Esophagus muscularis mucosa (tissue), 4 donors: ENCODE data around the gene OLFM2. TPM values are rescaled to one million over a fixed set of nuclear protein-coding genes. Genes with fewer than 3 reads are reported as not detected.

ENCODE experiments used
- DNase-seq: peaks from one replicate; pipeline ENCODE4 v3.0.0-alpha.2; 2017; ENCODE audit errors: extremely low spot score
- H3K27ac ChIP-seq, 4 donors: fragments of 200-600 bp; sonication (generic); replicated peaks in 1 of 4; 1 replicate in 3 of 4; 2 replicates in 1 of 4; pipeline ENCODE4 v1.5.1; 2016 to 2019; ENCODE audit warnings: mild to moderate bottlenecking in 1 of 4
- H3K27me3 ChIP-seq, 4 donors: fragments of 200-600 bp; sonication (generic); one replicate each; pipeline versions ENCODE4 v1.5.1 to v1.6.0; 2016 to 2019
- H3K36me3 ChIP-seq, 4 donors: fragments of 200-600 bp; sonication (generic); one replicate each; pipeline ENCODE4 v1.5.1; 2016 to 2019
- H3K4me1 ChIP-seq, 4 donors: fragments of 200-600 bp; sonication (generic); one replicate each; pipeline ENCODE4 v1.5.1; 2016 to 2019
- H3K4me3 ChIP-seq, 4 donors: fragments of 200-600 bp; sonication (generic); 1 replicate in 2 of 4; 2 replicates in 2 of 4; pipeline ENCODE4 v1.5.1; 2016 to 2019; ENCODE audit warnings: mild to moderate bottlenecking in 4 of 4, moderate library complexity in 1 of 4
- H3K9me3 ChIP-seq, 4 donors: fragments of 200-600 bp; sonication (generic); 1 replicate in 3 of 4; 2 replicates in 1 of 4; pipeline ENCODE4 v1.5.1; 2016 to 2019
- EP300 ChIP-seq: sonication (generic); formaldehyde crosslinking; IDR thresholded peaks from one replicate; pipeline ENCODE4 v1.6.1; 2017; ENCODE audit warnings: antibody characterized with exemption
- POLR2A ChIP-seq: fragments of 450-650 bp; IDR thresholded peaks from one replicate; pipeline ENCODE4 v1.6.1; 2017; ENCODE audit warnings: antibody characterized with exemption, moderate library complexity, mild to moderate bottlenecking, low read depth
- POLR2AphosphoS5 ChIP-seq, 2 donors: sonication (generic); formaldehyde crosslinking; IDR thresholded peaks; one replicate each; pipeline ENCODE4 v1.6.1; 2017; ENCODE audit warnings: antibody characterized with exemption in 2 of 2
- WGBS: methylation state at CpG from one replicate; pipeline ENCODE4 v1.1.5; 2018; 5-methylcytosine and 5-hydroxymethylcytosine counted together
- intact Hi-C: fragments of 100-400 bp; cut with DNase I; formaldehyde crosslinking; loops from one replicate; pipeline ENCODE4 v1.15.1; 2023
- total RNA-seq, 4 donors: library from RNA; depleted of rRNA; stranded (reverse); fragments of >200 nt; gene quantifications; one replicate each; pipeline versions ENCODE4 v1.1.0 to v1.2.1, GENCODE V29; 2016
- TF ChIP-seq, protein P1 (sequence below), 3 experiments: fragments of 200-600 bp in 2 of 3; fragments of 450-650 bp in 1 of 3; sonication (generic) in 2 of 3; IDR thresholded peaks; one replicate each; pipeline ENCODE4 v1.5.1; 2017 to 2019; ENCODE audit warnings: antibody characterized with exemption in 3 of 3, mild to moderate bottlenecking in 2 of 3, moderate library complexity in 1 of 3

The OLFM2 gene
- total RNA-seq, 4 donors from 2014 or later, result 3.6 to 17.1 (median 11.6) TPM

DNA sequence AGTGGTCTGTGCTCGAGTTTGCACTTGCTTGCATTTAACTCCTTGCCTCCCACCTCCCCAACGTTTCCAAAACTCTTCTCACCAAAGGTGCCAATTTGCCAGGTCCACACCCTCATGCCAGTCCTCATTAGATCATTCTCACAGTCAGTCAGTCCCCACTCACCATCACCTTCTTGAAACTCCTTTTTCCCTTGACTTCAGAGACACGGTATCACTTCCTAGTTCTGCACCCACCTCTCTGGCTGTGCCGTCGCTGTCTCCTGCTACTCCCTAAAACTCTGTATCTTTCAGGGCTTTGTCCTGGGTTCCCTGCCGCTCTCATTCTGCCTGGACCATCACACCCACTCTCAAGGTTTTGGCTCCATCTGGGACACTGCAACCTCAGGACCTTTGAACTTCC lies 19.6 kb downstream of the OLFM2 start:
- DNase-seq, result no peak
- 49% methylated on average over 6 of the region's 6 CpGs for WGBS
- intact Hi-C loops, result no loop called here

DNA sequence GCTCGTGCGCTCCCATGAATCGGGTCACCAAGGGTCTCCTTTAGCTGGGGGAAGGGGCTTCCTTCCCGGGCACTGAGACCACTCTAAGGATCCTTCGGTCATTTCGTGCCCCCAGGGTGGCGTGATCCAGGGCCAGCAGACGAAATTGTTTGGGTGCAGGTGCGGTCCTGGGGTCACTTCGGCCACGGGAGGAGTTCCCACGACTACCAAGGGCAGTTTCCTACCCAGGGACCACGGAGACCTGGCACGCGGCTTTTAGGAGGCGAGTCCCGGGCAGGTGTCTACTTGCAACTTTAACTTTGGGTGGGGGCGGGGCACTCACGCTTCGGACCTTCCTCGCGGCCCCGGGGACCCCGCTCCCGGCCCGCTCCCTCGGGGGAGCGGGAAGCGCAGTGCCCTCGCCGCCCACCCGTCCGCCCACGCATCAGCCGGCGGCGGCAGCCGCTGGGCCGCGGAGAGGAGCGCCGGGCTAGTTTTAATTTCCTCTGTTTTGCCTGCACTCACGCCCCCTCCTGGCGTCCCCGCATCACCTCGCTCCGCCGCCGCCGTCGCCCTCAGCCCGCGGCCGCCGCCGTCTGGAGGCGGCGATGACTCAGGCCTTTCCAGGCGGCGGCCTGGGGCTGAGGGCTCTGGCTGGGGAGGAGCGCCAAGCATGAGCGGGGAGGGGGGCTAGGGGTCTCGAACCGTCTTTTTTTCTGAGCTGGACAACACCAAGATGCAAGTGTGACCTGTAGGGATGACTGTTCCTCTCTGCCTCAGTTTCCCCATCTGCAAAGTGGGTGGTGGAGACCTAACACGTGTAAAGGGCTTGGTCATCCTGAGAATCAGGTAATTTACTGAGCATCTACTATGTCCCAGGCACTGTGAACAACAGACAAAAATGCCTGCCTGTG lies 21.8 kb downstream of the OLFM2 start:
- peaks cover 17 to 25% (median 24%) of the 10 kb centered on the region in 4 donors for H3K4me1 ChIP-seq
- no peak for TF ChIP-seq POLR2AphosphoS5 (IDR thresholded peaks at IDR 0.05)
- TF ChIP-seq, protein P1, sequence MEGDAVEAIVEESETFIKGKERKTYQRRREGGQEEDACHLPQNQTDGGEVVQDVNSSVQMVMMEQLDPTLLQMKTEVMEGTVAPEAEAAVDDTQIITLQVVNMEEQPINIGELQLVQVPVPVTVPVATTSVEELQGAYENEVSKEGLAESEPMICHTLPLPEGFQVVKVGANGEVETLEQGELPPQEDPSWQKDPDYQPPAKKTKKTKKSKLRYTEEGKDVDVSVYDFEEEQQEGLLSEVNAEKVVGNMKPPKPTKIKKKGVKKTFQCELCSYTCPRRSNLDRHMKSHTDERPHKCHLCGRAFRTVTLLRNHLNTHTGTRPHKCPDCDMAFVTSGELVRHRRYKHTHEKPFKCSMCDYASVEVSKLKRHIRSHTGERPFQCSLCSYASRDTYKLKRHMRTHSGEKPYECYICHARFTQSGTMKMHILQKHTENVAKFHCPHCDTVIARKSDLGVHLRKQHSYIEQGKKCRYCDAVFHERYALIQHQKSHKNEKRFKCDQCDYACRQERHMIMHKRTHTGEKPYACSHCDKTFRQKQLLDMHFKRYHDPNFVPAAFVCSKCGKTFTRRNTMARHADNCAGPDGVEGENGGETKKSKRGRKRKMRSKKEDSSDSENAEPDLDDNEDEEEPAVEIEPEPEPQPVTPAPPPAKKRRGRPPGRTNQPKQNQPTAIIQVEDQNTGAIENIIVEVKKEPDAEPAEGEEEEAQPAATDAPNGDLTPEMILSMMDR (IDR thresholded peaks at IDR 0.05), result peak; percentile 30 to 40 (median 37)
- TF ChIP-seq EP300, result no peak
- TF ChIP-seq POLR2A, result no peak
- DNase-seq, result no peak
- no peaks in the 10 kb centered on the region for H3K36me3 ChIP-seq
- no peaks in the 10 kb centered on the region for H3K9me3 ChIP-seq
- intact Hi-C loops, result no loop called here
- 1% methylated on average over 13 of the region's 65 CpGs for WGBS
- no peak overlapping the region for H3K27ac ChIP-seq
- H3K27me3 ChIP-seq, result peaks cover 0 to 94% (median 30%) of the 10 kb centered on the region in 4 donors
- peak overlapping the region; percentile 50 to 63 (median 54) for H3K4me3 ChIP-seq

More for the DNA sequence above, 19.6 kb downstream of the OLFM2 start:
- Histone ChIP-seq H3K27ac (no peak overlapping the region), H3K36me3 (no peaks in the 10 kb centered on the region), H3K4me3 (no peak overlapping the region), H3K4me1 (peaks cover 17 to 25% (median 24%) of the 10 kb centered on the region in 4 donors), H3K27me3 (peaks cover 0 to 87% (median 29%) of the 10 kb centered on the region in 4 donors), H3K9me3 (no peaks in the 10 kb centered on the region)
- TF ChIP-seq POLR2AphosphoS5 (IDR thresholded peaks at IDR 0.05), result no peak
- no peak for TF ChIP-seq POLR2A
- TF ChIP-seq, protein P1 (IDR thresholded peaks at IDR 0.05), result no peak
- TF ChIP-seq EP300, result no peak

DNA sequence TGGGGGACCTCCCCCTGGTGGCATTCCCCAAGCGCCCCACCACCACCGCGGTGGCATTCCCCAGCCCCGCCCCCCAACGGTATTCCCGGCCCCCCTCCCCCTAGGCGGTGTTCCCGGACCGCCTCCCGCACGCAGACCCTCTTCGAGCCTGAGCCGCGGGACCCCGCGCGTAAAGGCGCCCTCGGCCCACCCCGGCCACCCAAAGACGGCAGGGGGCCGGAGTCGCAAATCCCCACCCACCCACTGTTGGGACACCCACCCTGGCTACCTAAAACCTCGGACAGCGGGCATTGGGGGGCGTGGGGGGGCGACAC lies 22.4 kb downstream of the OLFM2 start:
- peak overlapping the region; percentile 50 to 63 (median 54) for H3K4me3 ChIP-seq
- DNase-seq, result no peak
- 0% methylated on average over 1 of the region's 27 CpGs for WGBS
- peaks cover 0 to 94% (median 28%) of the 10 kb centered on the region in 4 donors for H3K27me3 ChIP-seq
- no peaks in the 10 kb centered on the region for H3K36me3 ChIP-seq
- no peak overlapping the region for H3K27ac ChIP-seq
- peaks cover 17 to 25% (median 24%) of the 10 kb centered on the region in 4 donors for H3K4me1 ChIP-seq
- intact Hi-C loops, result no loop called here
- TF ChIP-seq, protein P1 (IDR thresholded peaks at IDR 0.05), result no peak
- TF ChIP-seq POLR2A, result no peak
- TF ChIP-seq POLR2AphosphoS5 (IDR thresholded peaks at IDR 0.05), result no peak
- TF ChIP-seq EP300, result no peak
- H3K9me3 ChIP-seq, result no peaks in the 10 kb centered on the region

DNA sequence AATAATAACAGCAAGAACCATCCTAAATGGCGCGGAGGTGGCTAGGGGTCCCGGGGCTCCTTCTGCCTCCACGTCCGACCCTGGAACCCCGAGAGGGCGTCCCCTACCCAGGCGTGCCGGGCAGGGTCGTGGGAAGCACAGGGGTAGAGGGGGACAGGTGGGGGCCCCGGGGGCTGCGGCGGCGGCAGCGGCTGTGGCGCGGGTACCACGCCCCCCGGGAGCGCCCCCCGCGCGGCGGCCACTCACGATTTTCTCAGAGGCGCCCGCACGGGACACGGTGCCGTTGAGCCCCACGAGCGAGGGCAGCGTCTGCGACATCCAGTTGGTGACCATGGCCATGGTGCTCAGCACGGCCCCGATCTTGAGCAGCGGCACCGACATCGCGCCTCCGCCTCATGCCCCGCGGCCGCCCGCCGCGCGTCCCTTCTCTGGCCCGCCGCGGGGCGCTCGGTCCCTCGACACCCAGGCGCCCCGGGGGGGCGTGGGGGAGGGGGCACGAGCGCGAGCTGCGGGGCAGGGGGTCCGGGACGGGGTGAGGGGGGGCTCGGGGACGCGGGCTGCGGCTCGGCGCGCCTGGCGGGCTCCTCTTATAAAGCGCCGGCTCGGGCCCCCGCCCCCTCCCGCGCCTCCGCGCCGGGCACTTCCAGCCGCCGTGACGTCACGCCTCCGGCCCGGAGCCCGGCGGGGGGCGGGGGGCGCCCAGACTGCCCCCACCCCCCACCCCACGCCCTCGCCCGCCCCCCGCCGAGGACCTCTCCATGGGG lies 22.9 kb downstream of the OLFM2 start:
- no peak for DNase-seq
- peak overlapping the region; percentile 50 to 63 (median 54) for H3K4me3 ChIP-seq
- no peak overlapping the region for H3K27ac ChIP-seq
- H3K4me1 ChIP-seq, result peaks cover 17 to 25% (median 24%) of the 10 kb centered on the region in 4 donors
- no peaks in the 10 kb centered on the region for H3K36me3 ChIP-seq
- TF ChIP-seq POLR2A (no peak), EP300 (no peak), POLR2AphosphoS5 (IDR thresholded peaks at IDR 0.05) (no peak)
- TF ChIP-seq, protein P1 (IDR thresholded peaks at IDR 0.05), result no peak
- peaks cover 0 to 95% (median 28%) of the 10 kb centered on the region in 4 donors for H3K27me3 ChIP-seq
- no peaks in the 10 kb centered on the region for H3K9me3 ChIP-seq
- WGBS, result 3% methylated on average over 12 of the region's 95 CpGs
- intact Hi-C loops, result no loop called here
